CD14-positive monocyte (primary cell): ENCODE results near the gene NMT1. TPM values are rescaled to one million over a fixed set of nuclear protein-coding genes. Genes with fewer than 3 reads are reported as not detected.

Experiments
- DNase-seq, 3 donors: peaks; one replicate each; pipeline ENCODE4 v3.0.0-alpha.2; 2011 to 2022
- H2AFZ ChIP-seq: 2 replicates; pipeline ENCODE4 v1.6.0; 2012; ENCODE audit warnings: mild to moderate bottlenecking, low read depth, low read length, inconsistent platforms; ENCODE audit not compliant: insufficient read depth, poor library complexity, severe bottlenecking
- H3K27ac ChIP-seq, 2 donors: 1 replicate in 1 of 2; 2 replicates in 1 of 2; pipeline ENCODE4 v1.5.1; 2012 to 2013; ENCODE audit warnings: low read length in 2 of 2, control low read depth in 1 of 2, inconsistent platforms in 1 of 2, low read depth in 1 of 2, mild to moderate bottlenecking in 1 of 2
- H3K27me3 ChIP-seq, 2 donors: one replicate each; pipeline versions ENCODE4 v1.6.0 to v1.6.1; 2011 to 2013; ENCODE audit warnings: low read length in 2 of 2; ENCODE audit not compliant: control insufficient read depth in 2 of 2, insufficient read depth in 2 of 2
- H3K36me3 ChIP-seq, 2 donors: replicated peaks in 1 of 2; 1 replicate in 1 of 2; 2 replicates in 1 of 2; pipeline versions ENCODE4 v1.5.1 to v1.6.1; 2012 to 2013; ENCODE audit warnings: low read length in 2 of 2, control low read depth in 1 of 2, inconsistent platforms in 1 of 2, mild to moderate bottlenecking in 1 of 2; ENCODE audit not compliant: insufficient read depth in 2 of 2, control insufficient read depth in 1 of 2
- H3K4me1 ChIP-seq, 2 donors: 1 replicate in 1 of 2; 2 replicates in 1 of 2; pipeline versions ENCODE4 v1.5.1 to v1.6.1; 2012 to 2013; ENCODE audit warnings: low read length in 2 of 2, control low read depth in 1 of 2, inconsistent platforms in 1 of 2, mild to moderate bottlenecking in 1 of 2, moderate library complexity in 1 of 2; ENCODE audit not compliant: insufficient read depth in 2 of 2, control insufficient read depth in 1 of 2
- H3K4me2 ChIP-seq: replicated peaks from 2 replicates; pipeline ENCODE3; 2012; ENCODE audit warnings: low read length, moderate library complexity, mild to moderate bottlenecking; ENCODE audit not compliant: poor library complexity, severe bottlenecking; ENCODE audit errors: extremely low read depth
- H3K4me3 ChIP-seq, 3 experiments: fragments of 200-600 bp in 1 of 3; sonication (generic) in 1 of 3; replicated peaks in 1 of 3; 1 replicate in 2 of 3; 2 replicates in 1 of 3; pipeline ENCODE4 v1.5.1; 2011 to 2013; ENCODE audit warnings: low read length in 3 of 3, mild to moderate bottlenecking in 3 of 3, control low read depth in 2 of 3, low read depth in 2 of 3, inconsistent platforms in 1 of 3, moderate library complexity in 1 of 3
- H3K79me2 ChIP-seq: 2 replicates; pipeline ENCODE4 v1.6.0; 2012; ENCODE audit warnings: mild to moderate bottlenecking, control low read depth, inconsistent platforms, low read length, moderate library complexity; ENCODE audit not compliant: insufficient read depth
- H3K9ac ChIP-seq: 2 replicates; pipeline ENCODE4 v1.6.0; 2017; ENCODE audit warnings: low read length, mild to moderate bottlenecking; ENCODE audit not compliant: insufficient read depth, poor library complexity, severe bottlenecking
- H3K9me3 ChIP-seq, 2 donors: replicated peaks in 1 of 2; 1 replicate in 1 of 2; 2 replicates in 1 of 2; pipeline versions ENCODE4 v1.5.1 to v1.6.1; 2012 to 2013; ENCODE audit warnings: low read length in 2 of 2, control low read depth in 1 of 2; ENCODE audit not compliant: control insufficient read depth in 1 of 2, insufficient read depth in 1 of 2
- H4K20me1 ChIP-seq: 2 replicates; pipeline ENCODE4 v1.6.0; 2012; ENCODE audit warnings: mild to moderate bottlenecking, low read length, control low read depth, moderate library complexity; ENCODE audit not compliant: insufficient read depth
- H3K27ac Mint-ChIP-seq, 7 donors: one replicate each; pipeline ENCODE4 v1.8.0; 2020; ENCODE audit warnings: mild to moderate bottlenecking in 7 of 7, mixed read lengths in 7 of 7, moderate library complexity in 6 of 7, inconsistent platforms in 2 of 7
- H3K27me3 Mint-ChIP-seq, 3 donors: one replicate each; pipeline ENCODE4 v1.8.0; 2021 to 2022; ENCODE audit warnings: low read depth in 3 of 3, mild to moderate bottlenecking in 3 of 3, mixed read lengths in 3 of 3, moderate library complexity in 3 of 3, inconsistent platforms in 1 of 3
- H3K36me3 Mint-ChIP-seq, 2 donors: one replicate each; pipeline ENCODE4 v1.8.0; 2020; ENCODE audit warnings: mixed read lengths in 2 of 2, inconsistent platforms in 1 of 2, mild to moderate bottlenecking in 1 of 2
- H3K4me1 Mint-ChIP-seq: one replicate; pipeline ENCODE4 v1.8.0; 2020; ENCODE audit warnings: mild to moderate bottlenecking, mixed read lengths
- H3K4me3 Mint-ChIP-seq, 2 donors: one replicate each; pipeline ENCODE4 v1.8.0; 2020; ENCODE audit warnings: mild to moderate bottlenecking in 2 of 2, mixed read lengths in 2 of 2, moderate library complexity in 1 of 2
- H3K9me3 Mint-ChIP-seq, 7 donors: one replicate each; pipeline ENCODE4 v1.8.0; 2020 to 2022; ENCODE audit warnings: mixed read lengths in 7 of 7, mild to moderate bottlenecking in 6 of 7, moderate library complexity in 6 of 7, inconsistent platforms in 2 of 7
- WGBS: methylation state at CpG from one replicate; pipeline ENCODE4 v1.1.5; 2013; ENCODE audit warnings: missing lambda C conversion rate; ENCODE audit not compliant: insufficient coverage; 5-methylcytosine and 5-hydroxymethylcytosine counted together
- intact Hi-C, 2 donors: fragments of 100-400 bp; cut with micrococcal nuclease; formaldehyde crosslinking; loops; one replicate each; pipeline versions ENCODE4 v1.15.0 to v1.15.1; 2023
- polyA plus RNA-seq, 3 donors: library from polyadenylated mRNA; depleted of rRNA in 1 of 3; unstranded in 2 of 3; stranded (reverse) in 1 of 3; fragments of 300-500 nt in 2 of 3; fragments of >200 nt in 1 of 3; fragmentation: Illumina TruSeq in 2 of 3; gene quantifications; 1 replicate in 2 of 3; 2 replicates in 1 of 3; pipeline ENCODE4 v1.2.3, GENCODE V29; 2012 to 2021
- TF ChIP-seq, protein P1 (sequence below): fragments of 200-600 bp; IDR thresholded peaks from one replicate; pipeline ENCODE4 v1.8.0; 2022; ENCODE audit warnings: antibody characterized with exemption, mild to moderate bottlenecking

Gene NMT1
- polyA plus RNA-seq, 3 donors: 27.2 to 50.2 (median 45.1) TPM

- 100% methylated on average over 3 of the region's 4 CpGs for WGBS
- peaks cover 41% of the 10 kb centered on the region for H4K20me1 ChIP-seq
- intact Hi-C loops: no loop called here
- H3K9me3 Mint-ChIP-seq: no peaks in the 10 kb centered on the region
- no peak for DNase-seq
- H3K4me2 ChIP-seq: no peak overlapping the region
- no peak overlapping the region for H3K4me3 Mint-ChIP-seq
- no peak overlapping the region for H3K4me3 ChIP-seq
- no peak overlapping the region for H3K9ac ChIP-seq
- no peak overlapping the region for H2AFZ ChIP-seq
- H3K27me3 Mint-ChIP-seq: no peaks in the 10 kb centered on the region
- H3K36me3 ChIP-seq: peaks cover 81 to 97% of the 10 kb centered on the region in 2 donors
- H3K27ac ChIP-seq: no peak overlapping the region
- H3K4me1 Mint-ChIP-seq: no peaks in the 10 kb centered on the region
- peaks cover 70 to 99% of the 10 kb centered on the region in 2 donors for H3K36me3 Mint-ChIP-seq
- TF ChIP-seq, protein P1, sequence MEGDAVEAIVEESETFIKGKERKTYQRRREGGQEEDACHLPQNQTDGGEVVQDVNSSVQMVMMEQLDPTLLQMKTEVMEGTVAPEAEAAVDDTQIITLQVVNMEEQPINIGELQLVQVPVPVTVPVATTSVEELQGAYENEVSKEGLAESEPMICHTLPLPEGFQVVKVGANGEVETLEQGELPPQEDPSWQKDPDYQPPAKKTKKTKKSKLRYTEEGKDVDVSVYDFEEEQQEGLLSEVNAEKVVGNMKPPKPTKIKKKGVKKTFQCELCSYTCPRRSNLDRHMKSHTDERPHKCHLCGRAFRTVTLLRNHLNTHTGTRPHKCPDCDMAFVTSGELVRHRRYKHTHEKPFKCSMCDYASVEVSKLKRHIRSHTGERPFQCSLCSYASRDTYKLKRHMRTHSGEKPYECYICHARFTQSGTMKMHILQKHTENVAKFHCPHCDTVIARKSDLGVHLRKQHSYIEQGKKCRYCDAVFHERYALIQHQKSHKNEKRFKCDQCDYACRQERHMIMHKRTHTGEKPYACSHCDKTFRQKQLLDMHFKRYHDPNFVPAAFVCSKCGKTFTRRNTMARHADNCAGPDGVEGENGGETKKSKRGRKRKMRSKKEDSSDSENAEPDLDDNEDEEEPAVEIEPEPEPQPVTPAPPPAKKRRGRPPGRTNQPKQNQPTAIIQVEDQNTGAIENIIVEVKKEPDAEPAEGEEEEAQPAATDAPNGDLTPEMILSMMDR: no peak
- H3K4me1 ChIP-seq: no peaks in the 10 kb centered on the region
- H3K9me3 ChIP-seq: no peaks in the 10 kb centered on the region
- no peaks in the 10 kb centered on the region for H3K27me3 ChIP-seq
- peak overlapping the region in 3 of 7 donors; percentile 43 to 46 (median 46) for H3K27ac Mint-ChIP-seq
- peaks cover 8% of the 10 kb centered on the region for H3K79me2 ChIP-seq
These were observed 25.3 kb downstream of the NMT1 start for GRCh38 chr17:45086391-45086790.

DNA sequence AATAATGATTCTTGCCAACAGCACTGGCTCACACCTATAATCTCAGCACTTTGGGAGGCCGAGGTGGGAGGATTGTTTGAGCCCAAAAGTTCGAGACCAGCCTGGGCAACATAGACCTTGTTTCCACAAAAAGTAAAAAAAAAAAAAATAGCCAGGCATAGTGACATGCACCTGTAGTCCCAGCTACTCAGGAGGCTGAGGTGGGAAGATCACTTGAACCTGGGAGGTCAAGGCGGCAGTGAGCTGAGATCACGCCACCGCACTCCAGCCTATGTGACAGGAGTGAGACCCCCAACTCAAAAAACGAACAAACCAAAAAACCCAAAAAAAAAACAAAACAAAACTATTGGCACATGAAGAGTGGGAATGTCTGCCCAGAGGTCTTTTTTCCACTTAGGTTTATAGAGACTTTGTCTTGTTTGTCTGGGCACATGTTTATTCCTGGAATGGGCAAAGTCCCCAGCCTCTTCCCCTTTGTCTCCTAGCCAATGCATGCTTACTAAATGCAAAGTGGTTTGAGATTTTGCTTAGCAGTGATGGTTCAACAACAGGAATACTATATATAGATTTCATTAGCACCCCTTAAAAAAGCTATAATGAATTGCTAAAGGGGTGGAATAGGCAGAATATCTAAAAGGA is 25.9 kb downstream of the NMT1 start:
- intact Hi-C loops: no loop called here
- H2AFZ ChIP-seq: no peak overlapping the region
- Mint-ChIP-seq H3K9me3 (no peaks in the 10 kb centered on the region), H3K4me1 (no peaks in the 10 kb centered on the region), H3K4me3 (no peak overlapping the region), H3K27me3 (no peaks in the 10 kb centered on the region), H3K27ac (peak overlapping the region in 1 of 7 donors; percentile 43), H3K36me3 (peaks cover 70 to 99% of the 10 kb centered on the region in 2 donors)
- no peaks in the 10 kb centered on the region for H3K27me3 ChIP-seq
- H3K79me2 ChIP-seq: peaks cover 2% of the 10 kb centered on the region
- no peak for DNase-seq
- H3K4me2 ChIP-seq: no peak overlapping the region
- no peak overlapping the region for H3K9ac ChIP-seq
- WGBS: 93% methylated on average over 2 of the region's 6 CpGs
- peaks cover 42% of the 10 kb centered on the region for H4K20me1 ChIP-seq
- H3K9me3 ChIP-seq: no peaks in the 10 kb centered on the region
- no peak overlapping the region for H3K4me3 ChIP-seq
- peaks cover 81 to 97% of the 10 kb centered on the region in 2 donors for H3K36me3 ChIP-seq
- TF ChIP-seq, protein P1: no peak
- H3K27ac ChIP-seq: no peak overlapping the region
- no peaks in the 10 kb centered on the region for H3K4me1 ChIP-seq
